ENCODE results near the gene N4BP2L1.

DNA sequence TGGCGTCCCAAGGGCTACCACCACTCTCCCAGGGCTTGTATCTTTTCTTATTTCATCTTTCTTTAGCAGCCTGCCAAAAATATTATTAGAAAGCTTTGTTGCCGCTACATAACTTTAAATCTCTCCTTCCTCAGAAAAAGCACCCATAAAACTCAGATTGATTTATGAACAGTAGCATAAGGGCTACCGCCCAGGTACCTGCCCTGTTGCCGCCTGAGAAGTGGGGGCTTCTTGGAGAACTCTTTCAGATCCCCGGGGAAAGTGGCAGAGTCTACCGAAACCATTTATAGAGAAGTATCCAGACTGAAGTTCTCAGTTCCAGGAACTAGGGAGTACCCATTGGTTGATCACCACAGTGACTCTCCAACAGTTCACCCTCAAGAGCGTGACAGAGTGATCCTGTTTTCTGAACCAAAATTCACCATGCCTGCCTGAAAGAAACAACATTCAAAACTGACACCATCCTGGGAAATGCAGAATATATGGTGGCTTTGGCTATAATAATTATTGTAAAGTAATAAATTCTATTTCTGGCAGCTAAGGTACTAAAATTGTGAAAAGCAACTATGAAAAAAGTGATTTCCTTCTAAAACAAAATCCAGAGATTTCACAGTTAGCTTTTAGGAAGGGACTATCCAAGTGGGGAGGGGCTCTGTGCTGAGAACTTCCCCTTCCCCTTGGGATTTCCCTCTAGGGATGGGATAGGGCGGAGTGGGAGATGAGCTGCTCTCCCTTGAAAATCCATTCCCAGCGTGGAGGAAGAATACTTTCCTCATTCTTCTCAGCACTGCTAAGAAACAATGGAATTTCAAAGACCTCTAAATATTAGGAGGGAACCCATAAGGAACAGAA is 877 bp upstream of the N4BP2L1 start:
- TF ChIP-seq EZH2 (IDR thresholded peaks at IDR 0.05; ENCODE audit: insufficient read depth, poor library complexity, severe bottlenecking) (no peak), EZH2phosphoT487 (IDR thresholded peaks at IDR 0.05; ENCODE audit: insufficient read depth, low read depth) (no peak)

All from GM23248 (cell line).